Adipocyte (in vitro differentiated cells): ENCODE data around the gene SFXN1.

Experiments used
- DNase-seq: peaks from one replicate; pipeline ENCODE4 v3.0.0-alpha.2; 2015; ENCODE audit warnings: low read depth
- H3K27me3 ChIP-seq: replicated peaks from 2 replicates; pipeline ENCODE4 v1.7.0; 2013; ENCODE audit warnings: mild to moderate bottlenecking, low read length, moderate library complexity; ENCODE audit not compliant: control insufficient read depth, insufficient read depth
- H3K36me3 ChIP-seq: 2 replicates; pipeline ENCODE4 v1.7.0; 2013; ENCODE audit warnings: low read length, mild to moderate bottlenecking, moderate library complexity; ENCODE audit not compliant: control insufficient read depth, insufficient read depth, severe bottlenecking
- H3K4me1 ChIP-seq: 2 replicates; pipeline ENCODE4 v1.7.0; 2013; ENCODE audit warnings: mild to moderate bottlenecking, low read length, moderate library complexity; ENCODE audit not compliant: control insufficient read depth, insufficient read depth
- H3K4me3 ChIP-seq: 2 replicates; pipeline ENCODE4 v1.7.0; 2013; ENCODE audit warnings: mild to moderate bottlenecking, low read length, moderate library complexity
- H3K9ac ChIP-seq: 2 replicates; pipeline ENCODE4 v1.7.0; 2013; ENCODE audit warnings: mild to moderate bottlenecking, low read length, moderate library complexity
- H3K9me3 ChIP-seq: 2 replicates; pipeline ENCODE4 v1.7.0; 2013; ENCODE audit warnings: mild to moderate bottlenecking, low read length, moderate library complexity; ENCODE audit not compliant: control insufficient read depth

Gene SFXN1

DNA sequence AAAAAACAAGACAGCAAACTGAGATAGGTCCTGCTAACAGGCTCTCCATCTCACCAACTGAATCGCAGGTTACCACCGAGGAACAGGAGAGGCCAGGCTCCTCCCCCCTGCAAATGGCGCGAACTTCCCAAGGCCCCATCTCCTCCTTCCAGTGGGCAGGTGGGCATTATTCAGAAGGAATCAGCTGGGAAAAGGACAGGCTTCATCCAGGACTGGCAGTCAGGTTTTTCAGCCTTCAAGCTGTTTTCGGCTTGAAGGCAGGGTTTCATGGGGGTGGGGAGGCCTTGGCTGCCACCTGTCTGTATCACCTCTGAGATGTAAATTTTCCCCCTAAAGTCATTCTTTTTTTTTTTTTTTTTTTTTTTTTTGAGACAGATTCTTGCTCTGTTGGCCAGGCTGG is 79.4 kb downstream of the SFXN1 start:
- H3K9ac ChIP-seq: no peak overlapping the region
- H3K9me3 ChIP-seq: peaks cover 8% of the 10 kb centered on the region
- H3K4me3 ChIP-seq: no peak overlapping the region
- H3K36me3 ChIP-seq: no peaks in the 10 kb centered on the region
- H3K27me3 ChIP-seq: peaks cover 8% of the 10 kb centered on the region
- no peaks in the 10 kb centered on the region for H3K4me1 ChIP-seq
- DNase-seq: no peak

DNA sequence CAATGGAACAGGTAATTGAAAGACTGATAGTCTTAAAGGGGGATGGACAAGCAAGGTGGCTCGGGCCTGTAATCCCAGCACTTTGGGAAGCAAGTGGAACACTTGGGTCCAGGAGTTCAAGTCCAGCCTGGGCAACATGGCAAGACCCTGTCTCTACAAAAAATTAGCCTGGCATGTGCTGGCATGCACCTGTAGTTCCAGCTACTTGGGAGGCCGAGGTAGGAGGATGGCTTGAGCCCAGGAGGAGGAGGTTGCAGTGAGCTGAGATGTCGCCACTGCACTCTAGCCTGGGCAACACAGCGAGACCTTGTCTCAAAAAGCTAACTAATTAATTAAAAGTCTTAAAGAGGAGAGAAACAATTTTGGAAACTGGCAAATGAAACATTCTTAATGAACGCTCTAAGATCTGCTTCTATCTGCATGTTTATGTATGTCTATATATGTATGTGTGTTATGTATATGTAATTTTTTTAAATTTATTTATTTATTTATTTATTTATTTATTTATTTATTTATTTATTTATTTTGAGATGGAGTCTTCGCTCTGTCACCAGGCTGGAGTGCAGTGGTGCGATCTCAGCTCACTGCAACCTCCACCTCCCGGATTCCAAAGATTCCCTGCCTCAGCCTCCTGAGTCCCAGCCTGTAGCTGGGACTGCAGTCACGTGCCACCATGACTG is 80.6 kb downstream of the SFXN1 start:
- no peak for DNase-seq
- Histone ChIP-seq H3K4me3 (no peak overlapping the region), H3K9me3 (peaks cover 6% of the 10 kb centered on the region), H3K4me1 (no peaks in the 10 kb centered on the region), H3K9ac (no peak overlapping the region), H3K36me3 (no peaks in the 10 kb centered on the region), H3K27me3 (peaks cover 8% of the 10 kb centered on the region)

DNA sequence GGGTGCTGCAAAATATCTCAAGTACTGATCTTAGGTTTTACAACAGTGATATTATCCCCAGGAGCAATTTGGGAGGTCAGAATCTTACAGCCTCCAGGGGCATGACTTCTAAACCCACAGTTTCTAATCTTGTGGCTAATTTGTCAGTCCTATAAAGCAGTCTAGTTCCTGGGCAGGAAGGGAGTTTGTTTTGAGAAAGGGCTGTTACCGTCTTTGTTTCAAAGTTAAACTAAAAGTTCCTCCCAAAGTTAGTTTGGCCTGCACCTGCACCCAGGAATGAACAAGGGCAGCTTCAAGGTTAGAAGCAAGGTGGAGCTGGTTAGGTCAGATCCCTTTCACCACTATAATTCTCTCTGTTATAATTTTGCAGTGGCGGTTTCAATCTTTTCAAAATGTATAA is 81.7 kb downstream of the SFXN1 start:
- H3K36me3 ChIP-seq: no peaks in the 10 kb centered on the region
- DNase-seq: no peak
- no peak overlapping the region for H3K9ac ChIP-seq
- H3K4me1 ChIP-seq: no peaks in the 10 kb centered on the region
- H3K27me3 ChIP-seq: peaks cover 8% of the 10 kb centered on the region
- H3K4me3 ChIP-seq: no peak overlapping the region
- H3K9me3 ChIP-seq: no peaks in the 10 kb centered on the region

DNA sequence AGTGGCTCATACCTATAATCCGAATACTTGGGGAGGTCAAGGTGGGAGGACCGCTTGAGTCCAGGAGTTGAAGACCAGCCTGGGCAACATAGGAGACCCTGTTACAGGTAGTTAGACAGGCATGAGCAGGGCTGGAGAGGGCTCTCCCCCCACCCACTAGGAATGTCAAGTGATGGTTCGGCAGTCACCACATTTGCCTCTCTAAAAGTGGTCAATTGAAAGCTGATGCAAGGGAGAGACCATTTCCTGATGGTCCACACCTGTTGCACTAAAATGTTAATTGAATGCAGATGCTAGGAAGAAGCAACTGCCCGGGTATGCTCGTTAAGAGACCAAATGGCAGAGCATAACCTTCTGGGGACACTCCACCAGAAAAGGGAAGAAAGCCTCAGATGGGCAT is 82.7 kb downstream of the SFXN1 start:
- Histone ChIP-seq H3K9ac (no peak overlapping the region), H3K4me3 (no peak overlapping the region), H3K27me3 (peaks cover 8% of the 10 kb centered on the region), H3K9me3 (no peaks in the 10 kb centered on the region), H3K36me3 (no peaks in the 10 kb centered on the region), H3K4me1 (no peaks in the 10 kb centered on the region)
- DNase-seq: no peak

DNA sequence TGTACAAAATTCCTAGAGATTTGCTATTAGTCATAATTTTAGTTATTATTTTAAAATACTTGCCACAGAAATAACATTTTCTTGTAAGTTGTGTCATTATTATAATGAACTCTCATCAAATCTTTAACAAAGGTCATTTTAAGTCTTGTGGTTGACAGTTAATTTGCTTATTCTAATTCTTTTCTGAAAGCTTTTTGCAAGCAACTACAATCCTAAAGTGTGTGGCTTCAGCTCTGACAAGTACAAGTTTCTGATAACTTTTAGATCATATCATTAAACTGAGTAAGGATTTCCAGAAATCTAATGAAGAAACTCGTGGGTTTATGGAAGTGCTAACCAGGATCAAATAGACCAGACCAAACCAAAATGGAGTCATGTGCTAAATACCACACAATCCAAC is 86.4 kb downstream of the SFXN1 start:
- Histone ChIP-seq H3K4me3 (no peak overlapping the region), H3K4me1 (no peaks in the 10 kb centered on the region)
- DNase-seq: no peak

DNA sequence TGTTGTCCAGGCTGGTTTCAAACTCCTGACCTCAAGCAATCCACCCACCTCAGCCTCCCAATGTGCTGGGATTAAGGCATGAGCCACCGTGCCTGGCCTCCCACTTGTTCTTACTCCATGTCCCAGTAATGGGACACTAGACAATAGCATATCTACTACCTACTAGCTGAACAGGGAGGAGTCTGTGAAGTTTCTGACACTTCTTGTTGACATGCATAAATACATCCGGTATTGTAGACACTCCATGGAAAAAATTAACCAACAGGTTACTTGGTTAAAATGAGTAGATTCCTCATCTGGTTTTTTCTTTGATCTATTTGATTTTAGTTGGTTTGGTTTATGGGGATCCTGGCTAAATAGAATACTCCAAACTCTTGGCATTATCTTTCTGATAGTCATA is 88.3 kb downstream of the SFXN1 start:
- no peak for DNase-seq
- no peaks in the 10 kb centered on the region for H3K4me1 ChIP-seq
- no peaks in the 10 kb centered on the region for H3K36me3 ChIP-seq
- H3K4me3 ChIP-seq: no peak overlapping the region
- H3K9me3 ChIP-seq: no peaks in the 10 kb centered on the region
- no peak overlapping the region for H3K9ac ChIP-seq
- peaks cover 10% of the 10 kb centered on the region for H3K27me3 ChIP-seq

More for the DNA sequence above, 86.4 kb downstream of the SFXN1 start:
- Histone ChIP-seq H3K36me3 (no peaks in the 10 kb centered on the region), H3K9me3 (no peaks in the 10 kb centered on the region), H3K27me3 (peaks cover 8% of the 10 kb centered on the region), H3K9ac (no peak overlapping the region)

DNA sequence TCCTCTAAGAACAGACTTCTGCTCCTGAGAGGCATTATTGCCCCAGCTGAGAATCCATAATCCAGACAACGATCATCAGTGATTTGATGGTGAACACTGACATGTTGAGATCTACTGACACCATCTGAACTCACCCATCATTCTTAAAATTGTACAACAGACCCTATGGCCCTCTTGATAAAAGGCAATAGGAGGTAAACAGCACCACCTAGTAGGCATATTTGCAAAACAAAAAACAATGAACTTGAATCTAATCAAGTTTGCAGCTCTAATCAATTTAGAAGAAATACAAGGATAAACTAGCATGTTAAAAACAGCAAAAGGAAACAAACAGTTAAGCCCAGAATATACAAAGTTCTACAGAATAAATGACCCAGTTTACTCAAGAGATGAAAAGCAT is 89.6 kb downstream of the SFXN1 start:
- H3K27me3 ChIP-seq: peaks cover 12% of the 10 kb centered on the region

DNA sequence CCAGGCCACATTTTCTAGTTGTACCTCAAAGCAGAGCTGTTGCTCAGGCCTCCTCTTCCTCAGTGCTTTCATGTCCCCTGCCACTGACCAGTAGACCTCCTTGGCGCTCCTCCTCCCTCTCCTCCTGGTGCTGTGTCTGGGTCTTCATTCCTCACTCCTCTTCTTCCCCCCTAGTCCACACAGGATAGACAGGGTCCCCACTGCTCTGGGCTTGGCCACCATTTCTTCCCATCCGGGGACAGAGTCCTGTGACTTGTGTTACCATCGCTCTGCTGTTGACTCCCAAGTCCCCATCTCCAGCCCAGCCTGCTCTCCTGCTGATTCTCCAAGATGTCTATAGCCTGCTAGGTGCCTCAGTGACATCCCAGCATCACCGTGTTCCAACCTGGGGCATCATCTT is 91.3 kb downstream of the SFXN1 start:
- Histone ChIP-seq H3K9me3 (peaks cover 6% of the 10 kb centered on the region), H3K27me3 (peaks cover 12% of the 10 kb centered on the region), H3K36me3 (no peaks in the 10 kb centered on the region), H3K9ac (no peak overlapping the region), H3K4me1 (no peaks in the 10 kb centered on the region), H3K4me3 (no peak overlapping the region)
- DNase-seq: no peak

More for the DNA sequence above, 89.6 kb downstream of the SFXN1 start:
- no peaks in the 10 kb centered on the region for H3K4me1 ChIP-seq
- H3K4me3 ChIP-seq: no peak overlapping the region
- DNase-seq: no peak
- H3K9me3 ChIP-seq: peaks cover 2% of the 10 kb centered on the region
- no peak overlapping the region for H3K9ac ChIP-seq
- no peaks in the 10 kb centered on the region for H3K36me3 ChIP-seq

DNA sequence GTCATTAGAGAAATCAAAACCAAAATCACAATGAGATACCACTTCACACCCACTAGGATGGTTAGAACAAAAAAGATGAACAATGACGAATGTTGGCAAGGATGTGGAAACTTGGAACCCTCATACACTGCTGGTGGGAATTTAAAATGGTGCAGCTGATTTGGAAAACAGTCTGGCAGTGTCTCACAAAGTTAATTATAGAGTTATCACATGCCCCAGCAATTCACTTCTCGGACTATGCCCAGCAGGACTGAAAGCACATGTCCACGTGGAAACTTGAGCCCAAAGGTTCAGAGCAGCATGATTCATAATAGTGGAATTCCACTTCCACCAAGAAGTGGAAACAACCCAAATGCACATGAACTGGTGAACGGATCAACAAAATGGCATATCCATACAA is 94.5 kb downstream of the SFXN1 start:
- peaks cover 21% of the 10 kb centered on the region for H3K27me3 ChIP-seq
- no peaks in the 10 kb centered on the region for H3K4me1 ChIP-seq
- H3K36me3 ChIP-seq: no peaks in the 10 kb centered on the region
- H3K4me3 ChIP-seq: no peak overlapping the region
- H3K9ac ChIP-seq: no peak overlapping the region
- DNase-seq: no peak
- peaks cover 6% of the 10 kb centered on the region for H3K9me3 ChIP-seq

DNA sequence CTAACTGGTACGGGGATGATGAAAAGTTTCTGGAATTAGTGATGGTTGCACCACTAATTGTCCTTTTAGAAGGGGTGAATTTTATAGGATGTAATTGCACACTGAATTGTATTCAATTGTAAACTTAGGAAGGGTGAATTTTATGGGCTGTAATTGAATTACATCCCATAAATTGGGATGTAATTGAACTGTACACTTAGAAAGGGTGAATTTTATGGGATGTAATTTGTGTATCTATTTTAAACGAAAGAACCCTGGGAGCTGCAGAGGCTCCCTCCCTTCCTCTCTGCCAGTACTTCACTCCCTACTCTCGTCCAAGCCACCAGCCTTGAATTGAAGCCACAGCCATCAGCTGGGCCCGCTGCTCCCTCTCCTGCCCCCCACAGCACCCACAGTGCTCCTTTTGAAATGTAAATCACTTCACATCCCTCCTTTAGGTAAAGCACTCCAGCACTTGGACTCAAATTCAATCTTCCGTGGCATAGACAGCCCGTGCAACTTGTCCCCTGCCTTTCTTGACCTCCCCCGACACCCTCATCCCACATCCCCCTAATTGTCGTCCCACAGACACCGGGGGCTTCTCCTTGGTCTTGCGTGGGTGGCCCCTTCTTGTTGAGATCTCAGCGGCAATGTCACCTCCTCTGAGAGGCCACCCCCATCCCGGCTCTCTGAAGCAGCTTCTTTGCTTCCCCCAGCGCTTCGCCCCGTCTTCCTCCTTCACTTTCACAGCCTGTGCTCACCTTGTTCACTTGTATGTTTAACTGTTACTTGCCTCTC is 95.3 kb downstream of the SFXN1 start:
- no peaks in the 10 kb centered on the region for H3K4me1 ChIP-seq
- no peak for DNase-seq
- no peak overlapping the region for H3K9ac ChIP-seq
- no peaks in the 10 kb centered on the region for H3K36me3 ChIP-seq
- H3K9me3 ChIP-seq: peaks cover 6% of the 10 kb centered on the region
- no peak overlapping the region for H3K4me3 ChIP-seq
- peaks cover 21% of the 10 kb centered on the region for H3K27me3 ChIP-seq

DNA sequence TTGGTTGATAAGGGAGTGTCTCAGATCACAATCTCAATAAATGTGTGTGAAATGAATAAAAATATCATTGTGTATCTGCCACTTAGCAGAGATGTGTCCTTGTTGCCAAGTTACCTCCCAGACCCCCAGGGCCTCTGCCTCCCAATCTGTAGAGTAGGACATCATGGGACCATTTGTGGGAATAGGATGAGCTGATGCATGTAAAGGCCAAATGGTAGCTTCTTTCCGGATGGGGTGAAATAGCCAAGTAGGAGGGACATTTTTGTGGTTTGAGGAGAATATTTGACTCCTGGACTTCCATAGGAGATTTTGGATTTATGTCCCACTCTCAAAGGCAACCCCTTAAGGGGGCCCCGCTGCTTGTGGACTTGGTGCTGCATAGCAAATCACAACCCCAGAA is 96.9 kb downstream of the SFXN1 start:
- H3K4me3 ChIP-seq: no peak overlapping the region
- H3K9me3 ChIP-seq: peaks cover 6% of the 10 kb centered on the region
- DNase-seq: no peak
- H3K27me3 ChIP-seq: peaks cover 21% of the 10 kb centered on the region
- no peaks in the 10 kb centered on the region for H3K4me1 ChIP-seq
- no peak overlapping the region for H3K9ac ChIP-seq
- no peaks in the 10 kb centered on the region for H3K36me3 ChIP-seq
